ACC112 (cell line): ENCODE measurements around the gene PRLHR.

Experiments
- H2AFZ ChIP-seq: fragments of 200-600 bp; sonication (generic); one replicate; pipeline ENCODE4 v1.6.0; 2017; ENCODE audit warnings: antibody characterized with exemption, low read length; ENCODE audit not compliant: unreplicated experiment
- H3K27ac ChIP-seq: fragments of 200-600 bp; sonication (generic); 2 replicates; pipeline ENCODE4 v1.5.1; 2014; ENCODE audit warnings: low read depth, mild to moderate bottlenecking, antibody characterized with exemption, low read length, moderate library complexity
- H3K27me3 ChIP-seq: fragments of 200-600 bp; sonication (generic); 2 replicates; pipeline ENCODE4 v1.6.1; 2014; ENCODE audit warnings: mild to moderate bottlenecking, antibody characterized with exemption, low read length, moderate library complexity, mixed read lengths; ENCODE audit not compliant: insufficient read depth
- H3K36me3 ChIP-seq: fragments of 200-600 bp; sonication (generic); 2 replicates; pipeline ENCODE4 v1.6.1; 2016; ENCODE audit warnings: mild to moderate bottlenecking, antibody characterized with exemption, low read length, moderate library complexity, mixed read lengths; ENCODE audit not compliant: insufficient read depth
- H3K4me1 ChIP-seq: fragments of 200-600 bp; sonication (generic); one replicate; pipeline ENCODE4 v1.6.1; 2016; ENCODE audit warnings: low read length, mixed read lengths; ENCODE audit not compliant: insufficient read depth, unreplicated experiment, control insufficient read depth
- H3K4me3 ChIP-seq: fragments of 200-600 bp; sonication (generic); 2 replicates; pipeline ENCODE4 v1.5.1; 2014; ENCODE audit warnings: mild to moderate bottlenecking, low read depth, low read length
- H3K79me2 ChIP-seq: fragments of 200-600 bp; sonication (generic); one replicate; pipeline ENCODE4 v1.6.0; 2016; ENCODE audit warnings: low read length; ENCODE audit not compliant: control insufficient read depth, unreplicated experiment, insufficient read depth

The PRLHR gene

GRCh38 chr10:118587881-118588651 is 7.4 kb downstream of the PRLHR start:
- Histone ChIP-seq H3K4me3 (no peak overlapping the region), H3K27me3 (peaks cover 44% of the 10 kb centered on the region), H3K36me3 (no peaks in the 10 kb centered on the region), H3K4me1 (peaks cover 29% of the 10 kb centered on the region), H2AFZ (no peak overlapping the region), H3K27ac (no peak overlapping the region), H3K79me2 (no peaks in the 10 kb centered on the region)

GRCh38 chr10:118586911-118587310 is 8.5 kb downstream of the PRLHR start:
- peaks cover 32% of the 10 kb centered on the region for H3K27me3 ChIP-seq
- no peak overlapping the region for H2AFZ ChIP-seq
- H3K36me3 ChIP-seq, result no peaks in the 10 kb centered on the region
- H3K79me2 ChIP-seq, result no peaks in the 10 kb centered on the region
- peaks cover 32% of the 10 kb centered on the region for H3K4me1 ChIP-seq
- no peak overlapping the region for H3K4me3 ChIP-seq
- H3K27ac ChIP-seq, result no peak overlapping the region

- Histone ChIP-seq H3K27me3 (peaks cover 23% of the 10 kb centered on the region), H3K36me3 (no peaks in the 10 kb centered on the region), H3K27ac (peak overlapping the region; percentile 63), H2AFZ (no peak overlapping the region), H3K79me2 (no peaks in the 10 kb centered on the region), H3K4me1 (peaks cover 32% of the 10 kb centered on the region), H3K4me3 (no peak overlapping the region)
These were observed 9.7 kb downstream of the PRLHR start for GRCh38 chr10:118585794-118586193.

DNA sequence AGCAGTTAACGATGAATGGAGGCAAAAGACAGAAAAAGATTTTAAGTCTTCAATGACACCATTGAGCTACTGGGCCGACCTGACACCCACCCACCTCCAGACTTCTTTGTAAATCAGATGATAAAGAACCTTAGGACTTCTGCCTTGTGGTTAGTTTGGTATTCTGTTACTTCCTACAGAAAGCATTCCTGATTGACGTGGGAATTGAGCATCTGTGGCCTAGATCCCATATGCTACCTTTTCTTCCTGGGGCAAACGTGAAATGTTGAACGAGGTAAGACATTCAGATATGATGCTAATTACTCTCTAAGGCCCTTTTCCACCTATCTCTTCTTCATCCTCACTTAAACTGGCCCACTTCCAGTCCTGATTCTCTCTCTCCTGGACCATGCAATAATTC is 10.2 kb downstream of the PRLHR start:
- H3K4me1 ChIP-seq, result peaks cover 32% of the 10 kb centered on the region
- H3K4me3 ChIP-seq, result no peak overlapping the region

GRCh38 chr10:118584181-118584954 is 11.1 kb downstream of the PRLHR start:
- Histone ChIP-seq H3K27ac (peak overlapping the region; percentile 63), H3K36me3 (no peaks in the 10 kb centered on the region), H3K4me1 (peaks cover 32% of the 10 kb centered on the region), H3K4me3 (no peak overlapping the region), H2AFZ (no peak overlapping the region), H3K79me2 (no peaks in the 10 kb centered on the region), H3K27me3 (peaks cover 21% of the 10 kb centered on the region)

More for the DNA sequence above, 10.2 kb downstream of the PRLHR start:
- H3K79me2 ChIP-seq, result no peaks in the 10 kb centered on the region
- peak overlapping the region; percentile 63 for H3K27ac ChIP-seq
- peaks cover 22% of the 10 kb centered on the region for H3K27me3 ChIP-seq
- no peaks in the 10 kb centered on the region for H3K36me3 ChIP-seq
- H2AFZ ChIP-seq, result no peak overlapping the region

- Histone ChIP-seq H2AFZ (no peak overlapping the region), H3K79me2 (no peaks in the 10 kb centered on the region), H3K27ac (peak overlapping the region; percentile 63), H3K4me1 (peaks cover 32% of the 10 kb centered on the region), H3K27me3 (peaks cover 21% of the 10 kb centered on the region), H3K4me3 (no peak overlapping the region), H3K36me3 (no peaks in the 10 kb centered on the region)
These were observed 11.8 kb downstream of the PRLHR start for GRCh38 chr10:118583611-118584010.

GRCh38 chr10:118582511-118582910 is 12.9 kb downstream of the PRLHR start:
- Histone ChIP-seq H3K27me3 (peaks cover 25% of the 10 kb centered on the region), H2AFZ (no peak overlapping the region), H3K4me1 (peaks cover 32% of the 10 kb centered on the region), H3K27ac (no peak overlapping the region), H3K36me3 (no peaks in the 10 kb centered on the region), H3K79me2 (no peaks in the 10 kb centered on the region), H3K4me3 (no peak overlapping the region)

GRCh38 chr10:118581340-118581739 is 14.1 kb downstream of the PRLHR start:
- no peak overlapping the region for H3K4me3 ChIP-seq
- H3K79me2 ChIP-seq, result no peaks in the 10 kb centered on the region
- H3K36me3 ChIP-seq, result no peaks in the 10 kb centered on the region
- no peak overlapping the region for H2AFZ ChIP-seq
- no peak overlapping the region for H3K27ac ChIP-seq
- peaks cover 32% of the 10 kb centered on the region for H3K4me1 ChIP-seq
- peaks cover 36% of the 10 kb centered on the region for H3K27me3 ChIP-seq

DNA sequence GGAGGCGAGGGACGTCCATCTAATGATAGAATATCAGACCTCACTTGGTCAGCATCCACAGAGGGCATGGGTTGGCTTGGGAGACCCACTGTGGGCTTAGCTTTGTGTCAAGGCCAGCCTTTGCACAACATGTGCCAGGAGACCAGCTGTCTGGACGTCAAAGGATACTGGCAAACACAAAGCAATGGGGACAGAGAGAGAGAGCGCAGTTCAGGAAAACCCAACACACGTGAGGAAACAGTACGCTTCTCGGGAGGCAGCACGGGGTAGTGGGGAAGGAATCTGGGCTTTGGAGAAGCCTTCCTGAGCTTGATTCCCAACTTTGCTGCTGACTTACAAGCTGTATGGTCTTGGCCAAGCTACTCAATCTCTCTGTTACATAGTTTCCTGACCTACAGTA is 14.7 kb downstream of the PRLHR start:
- Histone ChIP-seq H2AFZ (no peak overlapping the region), H3K79me2 (no peaks in the 10 kb centered on the region), H3K27me3 (peaks cover 41% of the 10 kb centered on the region)

GRCh38 chr10:118573512-118573911 is 21.9 kb downstream of the PRLHR start:
- Histone ChIP-seq H2AFZ (no peak overlapping the region), H3K27me3 (peaks cover 36% of the 10 kb centered on the region), H3K4me1 (peaks cover 19% of the 10 kb centered on the region), H3K4me3 (no peak overlapping the region), H3K36me3 (no peaks in the 10 kb centered on the region), H3K27ac (no peak overlapping the region), H3K79me2 (no peaks in the 10 kb centered on the region)

More for the DNA sequence above, 14.7 kb downstream of the PRLHR start:
- Histone ChIP-seq H3K27ac (no peak overlapping the region), H3K4me1 (peaks cover 27% of the 10 kb centered on the region), H3K4me3 (no peak overlapping the region), H3K36me3 (no peaks in the 10 kb centered on the region)
